Astrocyte (in vitro differentiated cells and primary cell): ENCODE measurements around the gene OR13A1. TPM values are rescaled to one million over a fixed set of nuclear protein-coding genes. Genes with fewer than 3 reads are reported as not detected.

Experiments
- DNase-seq: peaks from one replicate; pipeline ENCODE4 v3.0.0-alpha.2; 2010; ENCODE audit warnings: low read depth
- FAIRE-seq: peaks from 2 replicates; lab custom pipeline; 2011; peaks lifted over from hg19 to GRCh38; lab: Jason Lieb, UNC
- H2AFZ ChIP-seq: 2 replicates; pipeline ENCODE4 v1.6.0; 2012; ENCODE audit warnings: low read depth, low read length, inconsistent platforms
- H3K27ac ChIP-seq: 2 replicates; pipeline ENCODE4 v1.5.1; 2011; ENCODE audit warnings: low read depth, low read length, inconsistent platforms
- H3K27me3 ChIP-seq: 2 replicates; pipeline ENCODE4 v1.6.0; 2011; ENCODE audit warnings: low read length, inconsistent platforms; ENCODE audit not compliant: insufficient read depth
- H3K36me3 ChIP-seq: 2 replicates; pipeline ENCODE4 v1.5.1; 2011; ENCODE audit warnings: low read length, inconsistent platforms; ENCODE audit not compliant: insufficient read depth
- H3K4me1 ChIP-seq: 2 replicates; pipeline ENCODE4 v1.5.1; 2011; ENCODE audit warnings: low read length, inconsistent platforms; ENCODE audit not compliant: insufficient read depth
- H3K4me2 ChIP-seq: 2 replicates; pipeline ENCODE4 v1.6.0; 2012; ENCODE audit warnings: low read length, inconsistent platforms
- H3K4me3 ChIP-seq: 2 replicates; pipeline ENCODE4 v1.5.1; 2011; ENCODE audit warnings: low read depth, mild to moderate bottlenecking, low read length, inconsistent platforms; ENCODE audit not compliant: insufficient read depth
- H3K79me2 ChIP-seq: 2 replicates; pipeline ENCODE4 v1.6.0; 2012; ENCODE audit warnings: mild to moderate bottlenecking, low read length, inconsistent platforms; ENCODE audit not compliant: insufficient read depth
- H3K9ac ChIP-seq: 2 replicates; pipeline ENCODE4 v1.6.0; 2012; ENCODE audit warnings: mild to moderate bottlenecking, low read length, inconsistent platforms
- H3K9me3 ChIP-seq: 2 replicates; pipeline ENCODE4 v1.5.1; 2012; ENCODE audit warnings: low read depth, mild to moderate bottlenecking, low read length, inconsistent platforms; ENCODE audit not compliant: insufficient read depth
- H4K20me1 ChIP-seq: 2 replicates; pipeline ENCODE4 v1.6.0; 2012; ENCODE audit warnings: low read length, inconsistent platforms; ENCODE audit not compliant: insufficient read depth
- H3K27ac Mint-ChIP-seq: one replicate; pipeline ENCODE4 v1.8.0; 2021; ENCODE audit warnings: mild to moderate bottlenecking, mixed read lengths; ENCODE audit not compliant: unreplicated experiment
- H3K27me3 Mint-ChIP-seq: one replicate; pipeline ENCODE4 v1.8.0; 2021; ENCODE audit warnings: low read depth, mixed read lengths; ENCODE audit not compliant: unreplicated experiment
- H3K36me3 Mint-ChIP-seq: one replicate; pipeline ENCODE4 v1.8.0; 2021; ENCODE audit warnings: low read depth, mixed read lengths; ENCODE audit not compliant: unreplicated experiment
- H3K4me1 Mint-ChIP-seq: one replicate; pipeline ENCODE4 v1.8.0; 2021; ENCODE audit warnings: low read depth, mixed read lengths; ENCODE audit not compliant: unreplicated experiment
- H3K4me3 Mint-ChIP-seq: one replicate; pipeline ENCODE4 v1.8.0; 2021; ENCODE audit warnings: mild to moderate bottlenecking, moderate library complexity, mixed read lengths; ENCODE audit not compliant: unreplicated experiment
- H3K9me3 Mint-ChIP-seq: one replicate; pipeline ENCODE4 v1.8.0; 2021; ENCODE audit warnings: mild to moderate bottlenecking, mixed read lengths; ENCODE audit not compliant: unreplicated experiment
- EZH2 ChIP-seq: IDR thresholded peaks from 2 replicates; pipeline ENCODE4 v1.6.1; 2012; ENCODE audit warnings: mild to moderate bottlenecking, low read length, inconsistent platforms; ENCODE audit not compliant: insufficient read depth
- total RNA-seq: library from RNA; stranded (reverse); gene quantifications from 2 replicates; pipeline ENCODE4 v1.2.1, GENCODE V29; 2021
- TF ChIP-seq, protein P1 (sequence below): IDR thresholded peaks from 2 replicates; pipeline ENCODE4 v1.5.1; 2011; ENCODE audit warnings: low read depth, mild to moderate bottlenecking, inconsistent platforms, low read length, moderate library complexity; ENCODE audit not compliant: insufficient read depth

OR13A1 gene
- total RNA-seq, 1 donor from 2014 or later: not detected

- H3K9me3 ChIP-seq: no peaks in the 10 kb centered on the region
- H3K4me2 ChIP-seq: no peak overlapping the region
- FAIRE-seq (no peak), DNase-seq (no peak)
- no peaks in the 10 kb centered on the region for H4K20me1 ChIP-seq
- H3K27me3 ChIP-seq: no peaks in the 10 kb centered on the region
- H3K27ac ChIP-seq: no peak overlapping the region
- no peaks in the 10 kb centered on the region for H3K36me3 ChIP-seq
- H3K4me1 ChIP-seq: no peaks in the 10 kb centered on the region
- Mint-ChIP-seq H3K9me3 (peaks cover 4% of the 10 kb centered on the region), H3K27ac (no peak overlapping the region), H3K4me1 (no peaks in the 10 kb centered on the region), H3K27me3 (peaks cover 12% of the 10 kb centered on the region), H3K36me3 (no peaks in the 10 kb centered on the region), H3K4me3 (no peak overlapping the region)
- H3K9ac ChIP-seq: no peak overlapping the region
- TF ChIP-seq, protein P1, sequence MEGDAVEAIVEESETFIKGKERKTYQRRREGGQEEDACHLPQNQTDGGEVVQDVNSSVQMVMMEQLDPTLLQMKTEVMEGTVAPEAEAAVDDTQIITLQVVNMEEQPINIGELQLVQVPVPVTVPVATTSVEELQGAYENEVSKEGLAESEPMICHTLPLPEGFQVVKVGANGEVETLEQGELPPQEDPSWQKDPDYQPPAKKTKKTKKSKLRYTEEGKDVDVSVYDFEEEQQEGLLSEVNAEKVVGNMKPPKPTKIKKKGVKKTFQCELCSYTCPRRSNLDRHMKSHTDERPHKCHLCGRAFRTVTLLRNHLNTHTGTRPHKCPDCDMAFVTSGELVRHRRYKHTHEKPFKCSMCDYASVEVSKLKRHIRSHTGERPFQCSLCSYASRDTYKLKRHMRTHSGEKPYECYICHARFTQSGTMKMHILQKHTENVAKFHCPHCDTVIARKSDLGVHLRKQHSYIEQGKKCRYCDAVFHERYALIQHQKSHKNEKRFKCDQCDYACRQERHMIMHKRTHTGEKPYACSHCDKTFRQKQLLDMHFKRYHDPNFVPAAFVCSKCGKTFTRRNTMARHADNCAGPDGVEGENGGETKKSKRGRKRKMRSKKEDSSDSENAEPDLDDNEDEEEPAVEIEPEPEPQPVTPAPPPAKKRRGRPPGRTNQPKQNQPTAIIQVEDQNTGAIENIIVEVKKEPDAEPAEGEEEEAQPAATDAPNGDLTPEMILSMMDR: no peak
- TF ChIP-seq EZH2: no peak
- H3K4me3 ChIP-seq: no peak overlapping the region
- no peaks in the 10 kb centered on the region for H3K79me2 ChIP-seq
- no peak overlapping the region for H2AFZ ChIP-seq
Observed at GRCh38 chr10:45294681-45295080, 20.7 kb downstream of the OR13A1 start.

DNA sequence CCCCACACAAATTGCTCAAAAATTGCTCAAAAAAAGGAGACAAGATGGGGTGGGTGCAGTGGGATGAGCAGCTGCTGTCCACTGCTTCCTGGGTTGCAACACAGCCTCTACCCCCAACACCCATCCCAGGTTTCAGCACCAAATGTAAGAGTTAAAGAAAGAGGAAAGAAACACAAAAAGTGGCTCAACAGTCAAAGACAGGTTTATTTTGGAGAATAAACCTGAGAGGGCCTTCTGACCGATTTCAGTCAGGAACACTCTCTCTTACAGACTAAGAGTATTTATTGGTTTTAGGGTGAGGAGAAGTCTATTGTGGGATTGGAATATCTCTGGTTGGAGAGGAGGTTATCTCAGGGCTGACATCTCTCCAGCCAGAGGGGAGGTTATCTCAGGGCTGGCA is 28.4 kb downstream of the OR13A1 start:
- H3K9ac ChIP-seq: no peak overlapping the region
- Mint-ChIP-seq H3K9me3 (peaks cover 8% of the 10 kb centered on the region), H3K4me3 (no peak overlapping the region), H3K36me3 (no peaks in the 10 kb centered on the region), H3K27me3 (peaks cover 3% of the 10 kb centered on the region), H3K27ac (no peak overlapping the region), H3K4me1 (peaks cover 1% of the 10 kb centered on the region)
- no peak for FAIRE-seq
- DNase-seq: no peak
- TF ChIP-seq, protein P1: no peak
- no peak for TF ChIP-seq EZH2
- H3K27me3 ChIP-seq: no peaks in the 10 kb centered on the region
- H2AFZ ChIP-seq: no peak overlapping the region
- H3K79me2 ChIP-seq: no peaks in the 10 kb centered on the region
- no peaks in the 10 kb centered on the region for H4K20me1 ChIP-seq
- no peak overlapping the region for H3K4me2 ChIP-seq
- no peak overlapping the region for H3K27ac ChIP-seq
- no peaks in the 10 kb centered on the region for H3K36me3 ChIP-seq
- H3K4me3 ChIP-seq: no peak overlapping the region
- no peaks in the 10 kb centered on the region for H3K9me3 ChIP-seq
- no peaks in the 10 kb centered on the region for H3K4me1 ChIP-seq

- no peak overlapping the region for H2AFZ ChIP-seq
- H3K27ac ChIP-seq: no peak overlapping the region
- DNase-seq: no peak
- H4K20me1 ChIP-seq: no peaks in the 10 kb centered on the region
- no peak overlapping the region for H3K4me2 ChIP-seq
- TF ChIP-seq, protein P1: no peak
- no peak for TF ChIP-seq EZH2
- no peaks in the 10 kb centered on the region for H3K9me3 ChIP-seq
- H3K79me2 ChIP-seq: no peaks in the 10 kb centered on the region
- peaks cover 3% of the 10 kb centered on the region for H3K9me3 Mint-ChIP-seq
- FAIRE-seq: no peak
- H3K27me3 Mint-ChIP-seq: peaks cover 5% of the 10 kb centered on the region
- H3K4me3 ChIP-seq: no peak overlapping the region
- no peak overlapping the region for H3K9ac ChIP-seq
- H3K4me1 Mint-ChIP-seq: peaks cover 1% of the 10 kb centered on the region
- H3K27ac Mint-ChIP-seq: no peak overlapping the region
- H3K36me3 Mint-ChIP-seq: no peaks in the 10 kb centered on the region
- H3K4me1 ChIP-seq: no peaks in the 10 kb centered on the region
- no peak overlapping the region for H3K4me3 Mint-ChIP-seq
- H3K27me3 ChIP-seq: no peaks in the 10 kb centered on the region
- H3K36me3 ChIP-seq: no peaks in the 10 kb centered on the region
Observed at GRCh38 chr10:45282061-45282460, 33.3 kb downstream of the OR13A1 start.
